Tibial nerve (tissue), 4 donors: ENCODE data around the gene TMEM98. TPM values are rescaled to one million over a fixed set of nuclear protein-coding genes. Genes with fewer than 3 reads are reported as not detected.

ENCODE experiments used
- DNase-seq, 2 donors: peaks; one replicate each; pipeline ENCODE4 v3.0.0-alpha.2; 2019; ENCODE audit warnings: low spot score in 2 of 2
- H3K27ac ChIP-seq, 4 donors: fragments of 200-600 bp; sonication (generic) in 3 of 4; one replicate each; pipeline ENCODE4 v1.5.1; 2017 to 2019; ENCODE audit warnings: mild to moderate bottlenecking in 1 of 4
- H3K27me3 ChIP-seq, 2 donors: fragments of 200-600 bp; sonication (generic) in 1 of 2; one replicate each; pipeline versions ENCODE4 v1.5.1 to v1.6.0; 2017 to 2019
- H3K36me3 ChIP-seq, 3 donors: fragments of 200-600 bp; sonication (generic); one replicate each; pipeline ENCODE4 v1.5.1; 2018 to 2019
- H3K4me1 ChIP-seq, 4 donors: fragments of 200-600 bp; sonication (generic) in 3 of 4; one replicate each; pipeline ENCODE4 v1.5.1; 2017 to 2019
- H3K4me3 ChIP-seq, 4 donors: fragments of 200-600 bp; sonication (generic) in 3 of 4; one replicate each; pipeline ENCODE4 v1.5.1; 2017 to 2019; ENCODE audit warnings: mild to moderate bottlenecking in 1 of 4, moderate library complexity in 1 of 4
- H3K9me3 ChIP-seq, 4 donors: fragments of 200-600 bp; sonication (generic) in 3 of 4; one replicate each; pipeline ENCODE4 v1.5.1; 2017 to 2019
- EP300 ChIP-seq, 2 donors: sonication (generic); formaldehyde crosslinking; IDR thresholded peaks; one replicate each; pipeline ENCODE4 v1.6.1; 2017; ENCODE audit warnings: antibody characterized with exemption in 2 of 2, mild to moderate bottlenecking in 1 of 2
- POLR2A ChIP-seq, 2 donors: fragments of 450-650 bp; IDR thresholded peaks; one replicate each; pipeline ENCODE4 v1.6.1; 2017; ENCODE audit warnings: antibody characterized with exemption in 2 of 2, mild to moderate bottlenecking in 2 of 2, moderate library complexity in 2 of 2
- WGBS, 2 donors: methylation state at CpG; one replicate each; pipeline ENCODE4 v1.1.5; 2018; 5-methylcytosine and 5-hydroxymethylcytosine counted together
- total RNA-seq, 4 donors: library from RNA; depleted of rRNA; stranded (reverse); fragments of >200 nt; gene quantifications; one replicate each; pipeline ENCODE4 v1.1.0, GENCODE V29; 2016
- TF ChIP-seq, protein P1 (sequence below), 5 experiments: fragments of 200-600 bp in 3 of 5; fragments of 450-650 bp in 2 of 5; sonication (generic) in 3 of 5; IDR thresholded peaks; one replicate each; pipeline ENCODE4 v1.5.1; 2016 to 2019; ENCODE audit warnings: antibody characterized with exemption in 5 of 5, mild to moderate bottlenecking in 3 of 5, moderate library complexity in 2 of 5

Gene TMEM98
- total RNA-seq, 4 donors from 2014 or later: 170 to 198 (median 183) TPM

DNA sequence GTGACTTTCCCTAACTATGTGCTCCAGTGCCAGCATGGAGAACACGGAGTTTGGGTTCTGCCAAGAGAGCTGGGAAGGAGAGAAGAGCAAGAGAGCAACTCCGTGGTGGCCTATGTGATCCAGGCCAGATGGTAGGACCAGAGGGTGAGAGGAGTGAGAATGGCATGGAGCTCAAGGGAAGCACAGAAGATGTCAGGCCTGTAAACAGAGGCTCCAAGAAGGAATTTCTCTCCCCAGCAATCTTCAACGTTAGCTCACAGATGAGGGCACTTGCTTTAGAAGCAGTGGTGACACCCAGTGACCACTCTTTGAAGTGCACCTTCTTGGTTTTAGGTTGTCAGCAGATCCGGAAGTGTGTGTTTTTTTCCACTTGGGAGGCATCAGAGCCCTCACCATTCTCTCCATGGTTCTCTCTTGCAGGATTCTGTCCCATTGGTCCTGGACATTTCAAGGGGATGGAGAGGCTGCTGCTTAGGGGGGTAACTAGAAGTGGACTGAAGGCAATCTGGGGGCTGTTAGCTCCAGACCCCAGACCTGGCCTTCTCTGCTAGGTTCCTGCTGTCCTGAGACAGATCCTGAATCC lies 18.1 kb upstream of the TMEM98 start:
- 29 to 34% methylated on average over 4 of the region's 4 CpGs for WGBS, 2 donors
- Histone ChIP-seq H3K36me3 (no peaks in the 10 kb centered on the region), H3K27ac (peak overlapping the region in 1 of 4 donors; percentile 57), H3K9me3 (no peaks in the 10 kb centered on the region), H3K27me3 (no peaks in the 10 kb centered on the region), H3K4me3 (no peak overlapping the region), H3K4me1 (peaks cover 0 to 18% (median 0%) of the 10 kb centered on the region in 4 donors)
- peak; percentile 61 to 92 for DNase-seq
- TF ChIP-seq POLR2A (IDR thresholded peaks at IDR 0.05): no peak
- TF ChIP-seq, protein P1, sequence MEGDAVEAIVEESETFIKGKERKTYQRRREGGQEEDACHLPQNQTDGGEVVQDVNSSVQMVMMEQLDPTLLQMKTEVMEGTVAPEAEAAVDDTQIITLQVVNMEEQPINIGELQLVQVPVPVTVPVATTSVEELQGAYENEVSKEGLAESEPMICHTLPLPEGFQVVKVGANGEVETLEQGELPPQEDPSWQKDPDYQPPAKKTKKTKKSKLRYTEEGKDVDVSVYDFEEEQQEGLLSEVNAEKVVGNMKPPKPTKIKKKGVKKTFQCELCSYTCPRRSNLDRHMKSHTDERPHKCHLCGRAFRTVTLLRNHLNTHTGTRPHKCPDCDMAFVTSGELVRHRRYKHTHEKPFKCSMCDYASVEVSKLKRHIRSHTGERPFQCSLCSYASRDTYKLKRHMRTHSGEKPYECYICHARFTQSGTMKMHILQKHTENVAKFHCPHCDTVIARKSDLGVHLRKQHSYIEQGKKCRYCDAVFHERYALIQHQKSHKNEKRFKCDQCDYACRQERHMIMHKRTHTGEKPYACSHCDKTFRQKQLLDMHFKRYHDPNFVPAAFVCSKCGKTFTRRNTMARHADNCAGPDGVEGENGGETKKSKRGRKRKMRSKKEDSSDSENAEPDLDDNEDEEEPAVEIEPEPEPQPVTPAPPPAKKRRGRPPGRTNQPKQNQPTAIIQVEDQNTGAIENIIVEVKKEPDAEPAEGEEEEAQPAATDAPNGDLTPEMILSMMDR (IDR thresholded peaks at IDR 0.05): peak; percentile 64 to 71 (median 67)

DNA sequence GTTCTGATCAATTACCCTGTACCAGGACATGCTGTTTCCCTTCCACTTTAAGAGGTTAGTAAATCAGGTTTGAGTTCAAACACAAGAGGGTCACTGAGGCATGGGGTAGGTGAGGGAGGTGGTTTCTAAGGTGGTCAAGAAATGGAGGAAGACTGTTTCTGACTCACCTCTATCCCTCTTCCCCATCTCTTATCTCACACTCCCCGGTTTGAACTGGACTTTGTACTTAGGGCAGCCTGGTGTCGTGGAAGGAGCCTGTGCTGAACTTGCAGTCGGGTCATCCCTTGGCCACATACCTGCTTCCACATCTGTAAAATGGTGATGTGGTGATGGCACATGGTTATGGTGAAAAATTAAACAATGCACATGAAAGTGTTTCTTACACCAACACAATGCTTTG lies 17.2 kb upstream of the TMEM98 start:
- Histone ChIP-seq H3K36me3 (no peaks in the 10 kb centered on the region), H3K9me3 (no peaks in the 10 kb centered on the region), H3K27me3 (no peaks in the 10 kb centered on the region), H3K4me3 (no peak overlapping the region), H3K4me1 (peaks cover 0 to 18% (median 0%) of the 10 kb centered on the region in 4 donors), H3K27ac (peak overlapping the region in 1 of 4 donors; percentile 57)
- 95 to 99% methylated on average over 3 of the region's 3 CpGs for WGBS, 2 donors
- DNase-seq: no peak
- TF ChIP-seq POLR2A (IDR thresholded peaks at IDR 0.05) (no peak), EP300 (IDR thresholded peaks at IDR 0.05) (no peak)
- TF ChIP-seq, protein P1 (IDR thresholded peaks at IDR 0.05): no peak

DNA sequence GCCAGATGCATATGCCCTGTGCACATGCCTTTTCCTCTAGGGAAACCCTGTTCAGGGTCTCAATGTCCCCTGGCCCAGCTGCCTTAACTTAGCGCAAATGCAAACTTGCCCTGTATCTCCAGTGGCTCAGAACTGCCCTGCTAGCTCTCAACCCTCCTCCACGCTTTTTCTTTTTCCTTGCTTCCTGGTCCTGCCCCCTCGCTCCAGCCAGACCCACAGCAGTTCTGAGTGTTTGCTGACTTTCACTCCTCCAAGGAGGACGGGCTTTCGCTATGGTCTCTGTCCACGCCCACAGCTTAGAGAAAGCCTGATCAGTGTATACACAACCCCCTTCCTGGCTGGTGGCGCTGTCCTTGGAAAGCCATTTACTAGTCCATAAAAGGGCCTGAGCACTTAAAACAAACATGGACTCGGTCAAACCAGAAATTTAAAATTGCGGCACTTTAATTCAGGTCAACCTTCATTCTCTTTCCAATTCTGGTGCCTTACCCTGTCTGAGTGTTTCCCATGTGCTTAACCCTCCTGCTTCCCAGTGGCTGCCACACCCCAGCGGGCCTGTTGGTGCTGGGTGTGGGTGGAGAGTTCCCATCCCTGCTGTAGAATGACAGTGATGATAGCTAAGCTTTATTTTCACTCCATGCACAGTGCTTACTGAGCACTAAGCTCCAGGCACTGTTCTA lies 15.6 kb upstream of the TMEM98 start:
- TF ChIP-seq POLR2A (IDR thresholded peaks at IDR 0.05): no peak
- TF ChIP-seq EP300 (IDR thresholded peaks at IDR 0.05): no peak
- TF ChIP-seq, protein P1 (IDR thresholded peaks at IDR 0.05): no peak
- Histone ChIP-seq H3K27ac (peak overlapping the region in 3 of 4 donors; percentile 43 to 50 (median 49)), H3K27me3 (no peaks in the 10 kb centered on the region), H3K4me1 (peaks cover 0 to 18% (median 0%) of the 10 kb centered on the region in 4 donors), H3K4me3 (peak overlapping the region in 1 of 4 donors; percentile 13), H3K36me3 (no peaks in the 10 kb centered on the region), H3K9me3 (no peaks in the 10 kb centered on the region)
- DNase-seq: peak in 1 of 2 donors; percentile 44
- WGBS, 2 donors: 25% methylated on average over 10 of the region's 10 CpGs

DNA sequence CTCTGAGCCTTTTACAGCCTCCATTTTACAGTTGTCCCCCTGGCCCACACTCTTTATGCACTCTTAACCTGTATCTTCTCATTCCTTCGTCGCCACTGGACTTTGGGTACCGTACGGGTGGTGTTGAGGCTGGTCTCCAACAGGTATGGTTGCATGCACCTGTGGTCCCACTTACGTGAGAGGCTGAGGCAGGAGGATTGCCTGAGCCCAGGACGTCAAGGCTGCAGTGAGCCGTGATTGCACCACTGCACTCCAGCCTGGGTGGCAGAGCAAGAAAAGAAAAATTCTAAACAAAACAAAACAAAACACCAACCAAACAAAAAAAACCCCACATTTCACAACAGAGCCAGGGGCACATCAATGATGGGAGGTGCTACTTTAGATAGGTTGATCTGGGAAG lies 14.4 kb upstream of the TMEM98 start:
- Histone ChIP-seq H3K36me3 (no peaks in the 10 kb centered on the region), H3K4me1 (peaks cover 0 to 18% (median 0%) of the 10 kb centered on the region in 4 donors), H3K4me3 (no peak overlapping the region), H3K27me3 (no peaks in the 10 kb centered on the region), H3K9me3 (no peaks in the 10 kb centered on the region), H3K27ac (no peak overlapping the region)
- TF ChIP-seq POLR2A (IDR thresholded peaks at IDR 0.05) (no peak), EP300 (IDR thresholded peaks at IDR 0.05) (no peak)
- TF ChIP-seq, protein P1 (IDR thresholded peaks at IDR 0.05): no peak
- DNase-seq: no peak
- WGBS, 2 donors: 90 to 93% methylated on average over 7 of the region's 7 CpGs

DNA sequence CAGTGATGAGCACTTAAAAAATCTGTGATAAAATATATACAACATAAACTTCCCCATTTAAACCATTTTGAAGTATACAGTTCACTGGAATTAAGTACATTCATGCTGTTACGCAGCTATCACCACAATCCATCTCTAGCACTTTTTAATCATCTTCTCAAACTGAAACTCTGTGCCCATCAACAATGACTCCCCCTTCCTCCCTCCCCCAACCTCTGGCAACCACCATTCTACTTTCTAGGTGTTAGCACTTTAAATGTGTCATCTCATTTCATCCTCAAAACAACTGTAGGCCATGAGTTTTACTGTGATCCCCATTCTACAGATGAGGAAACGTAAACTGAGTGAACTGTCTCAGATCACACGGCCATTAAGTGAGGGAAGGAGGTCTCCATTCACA lies 13.8 kb upstream of the TMEM98 start:
- no peak overlapping the region for H3K4me3 ChIP-seq
- no peak overlapping the region for H3K27ac ChIP-seq
- WGBS, 2 donors: 90 to 91% methylated on average over 3 of the region's 3 CpGs
- no peaks in the 10 kb centered on the region for H3K9me3 ChIP-seq
- no peak for DNase-seq
- H3K36me3 ChIP-seq: no peaks in the 10 kb centered on the region
- H3K4me1 ChIP-seq: peaks cover 0 to 18% (median 0%) of the 10 kb centered on the region in 4 donors
- TF ChIP-seq, protein P1 (IDR thresholded peaks at IDR 0.05): no peak
- TF ChIP-seq EP300 (IDR thresholded peaks at IDR 0.05): no peak
- no peak for TF ChIP-seq POLR2A (IDR thresholded peaks at IDR 0.05)
- H3K27me3 ChIP-seq: no peaks in the 10 kb centered on the region
